ENCODE results near the gene ITPR2.

DNA sequence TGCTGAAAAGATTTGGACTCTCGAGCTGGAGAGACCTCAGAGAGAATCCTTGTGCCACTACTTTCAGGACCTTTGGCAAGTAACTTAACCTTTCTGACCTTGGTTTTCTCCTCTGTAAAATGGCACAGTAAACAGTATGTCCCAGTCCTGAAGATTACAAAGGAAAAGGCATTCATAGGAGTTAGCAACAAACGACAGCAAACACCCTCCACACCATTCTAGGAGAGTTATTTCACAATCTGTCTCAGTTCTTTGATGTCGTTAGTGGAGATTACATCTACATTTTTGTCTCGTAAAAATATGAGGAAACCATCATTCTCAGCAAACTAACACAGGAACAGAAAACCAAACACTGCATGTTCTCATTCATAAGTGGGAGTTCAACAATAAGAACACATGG lies 205.7 kb downstream of the ITPR2 start:
- TF ChIP-seq, protein P1, sequence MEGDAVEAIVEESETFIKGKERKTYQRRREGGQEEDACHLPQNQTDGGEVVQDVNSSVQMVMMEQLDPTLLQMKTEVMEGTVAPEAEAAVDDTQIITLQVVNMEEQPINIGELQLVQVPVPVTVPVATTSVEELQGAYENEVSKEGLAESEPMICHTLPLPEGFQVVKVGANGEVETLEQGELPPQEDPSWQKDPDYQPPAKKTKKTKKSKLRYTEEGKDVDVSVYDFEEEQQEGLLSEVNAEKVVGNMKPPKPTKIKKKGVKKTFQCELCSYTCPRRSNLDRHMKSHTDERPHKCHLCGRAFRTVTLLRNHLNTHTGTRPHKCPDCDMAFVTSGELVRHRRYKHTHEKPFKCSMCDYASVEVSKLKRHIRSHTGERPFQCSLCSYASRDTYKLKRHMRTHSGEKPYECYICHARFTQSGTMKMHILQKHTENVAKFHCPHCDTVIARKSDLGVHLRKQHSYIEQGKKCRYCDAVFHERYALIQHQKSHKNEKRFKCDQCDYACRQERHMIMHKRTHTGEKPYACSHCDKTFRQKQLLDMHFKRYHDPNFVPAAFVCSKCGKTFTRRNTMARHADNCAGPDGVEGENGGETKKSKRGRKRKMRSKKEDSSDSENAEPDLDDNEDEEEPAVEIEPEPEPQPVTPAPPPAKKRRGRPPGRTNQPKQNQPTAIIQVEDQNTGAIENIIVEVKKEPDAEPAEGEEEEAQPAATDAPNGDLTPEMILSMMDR (IDR thresholded peaks at IDR 0.05): no peak
- TF ChIP-seq ZFP36 (IDR thresholded peaks at IDR 0.05; ENCODE audit: borderline replicate concordance, partially characterized antibody): no peak
- TF ChIP-seq, protein P2, sequence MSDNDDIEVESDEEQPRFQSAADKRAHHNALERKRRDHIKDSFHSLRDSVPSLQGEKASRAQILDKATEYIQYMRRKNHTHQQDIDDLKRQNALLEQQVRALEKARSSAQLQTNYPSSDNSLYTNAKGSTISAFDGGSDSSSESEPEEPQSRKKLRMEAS (IDR thresholded peaks at IDR 0.05): no peak
- TF ChIP-seq TP53 (CRISPR knock-in tag; IDR thresholded peaks at IDR 0.05): no peak
- no peak for TF ChIP-seq POLR2A (IDR thresholded peaks at IDR 0.05; ENCODE audit: low read length)
- no peak for TF ChIP-seq BHLHE40 (IDR thresholded peaks at IDR 0.05; ENCODE audit: low read depth, low read length)
- no peak for TF ChIP-seq RAD21 (conservative IDR thresholded peaks at IDR 0.05 in 1 of 2, IDR thresholded peaks at IDR 0.05 in 1 of 2)
- no peak for TF ChIP-seq CHD2 (IDR thresholded peaks at IDR 0.05; ENCODE audit: low read length, partially characterized antibody)
- TF ChIP-seq, protein P3, sequence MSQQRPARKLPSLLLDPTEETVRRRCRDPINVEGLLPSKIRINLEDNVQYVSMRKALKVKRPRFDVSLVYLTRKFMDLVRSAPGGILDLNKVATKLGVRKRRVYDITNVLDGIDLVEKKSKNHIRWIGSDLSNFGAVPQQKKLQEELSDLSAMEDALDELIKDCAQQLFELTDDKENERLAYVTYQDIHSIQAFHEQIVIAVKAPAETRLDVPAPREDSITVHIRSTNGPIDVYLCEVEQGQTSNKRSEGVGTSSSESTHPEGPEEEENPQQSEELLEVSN (IDR thresholded peaks at IDR 0.05; ENCODE audit: borderline replicate concordance, low read depth): no peak
- TF ChIP-seq SMC3 (IDR thresholded peaks at IDR 0.05): no peak
- no peak for TF ChIP-seq KDM5A (IDR thresholded peaks at IDR 0.05)
- no peak for TF ChIP-seq EP300 (IDR thresholded peaks at IDR 0.05)
- TF ChIP-seq, protein P4, sequence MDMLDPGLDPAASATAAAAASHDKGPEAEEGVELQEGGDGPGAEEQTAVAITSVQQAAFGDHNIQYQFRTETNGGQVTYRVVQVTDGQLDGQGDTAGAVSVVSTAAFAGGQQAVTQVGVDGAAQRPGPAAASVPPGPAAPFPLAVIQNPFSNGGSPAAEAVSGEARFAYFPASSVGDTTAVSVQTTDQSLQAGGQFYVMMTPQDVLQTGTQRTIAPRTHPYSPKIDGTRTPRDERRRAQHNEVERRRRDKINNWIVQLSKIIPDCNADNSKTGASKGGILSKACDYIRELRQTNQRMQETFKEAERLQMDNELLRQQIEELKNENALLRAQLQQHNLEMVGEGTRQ (IDR thresholded peaks at IDR 0.05): no peak

All from A549 (cell line).